ENCODE results near the gene CNOT6.

The CNOT6 gene

DNA sequence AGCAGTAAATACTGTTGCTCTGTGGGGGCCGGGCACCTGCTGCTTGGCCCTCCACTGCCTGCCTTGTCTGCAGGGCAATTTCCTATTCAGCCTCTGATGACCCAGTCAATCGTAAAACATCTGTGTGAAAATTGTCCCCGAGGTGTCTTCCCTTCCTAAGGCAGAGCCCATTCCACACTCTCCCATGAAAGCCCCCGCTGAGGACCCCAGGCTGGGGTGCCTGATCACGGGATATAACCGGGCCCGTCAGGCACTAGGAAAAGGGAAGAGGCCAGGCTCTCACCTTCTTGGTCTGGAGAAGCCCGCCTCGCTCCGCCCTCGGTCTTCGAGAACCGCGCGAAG is 124.3 kb downstream of the CNOT6 start:
- peaks cover 3% of the 10 kb centered on the region for H3K27me3 Mint-ChIP-seq (ENCODE audit: low read depth)
- no peaks in the 10 kb centered on the region for H3K4me1 Mint-ChIP-seq (ENCODE audit: low read depth)
- no peaks in the 10 kb centered on the region for H3K36me3 Mint-ChIP-seq (ENCODE audit: low read depth)
- peak overlapping the region; percentile 36 for H3K27ac Mint-ChIP-seq
- H3K4me3 Mint-ChIP-seq: peak overlapping the region; percentile 7
- no peaks in the 10 kb centered on the region for H3K9me3 Mint-ChIP-seq

DNA sequence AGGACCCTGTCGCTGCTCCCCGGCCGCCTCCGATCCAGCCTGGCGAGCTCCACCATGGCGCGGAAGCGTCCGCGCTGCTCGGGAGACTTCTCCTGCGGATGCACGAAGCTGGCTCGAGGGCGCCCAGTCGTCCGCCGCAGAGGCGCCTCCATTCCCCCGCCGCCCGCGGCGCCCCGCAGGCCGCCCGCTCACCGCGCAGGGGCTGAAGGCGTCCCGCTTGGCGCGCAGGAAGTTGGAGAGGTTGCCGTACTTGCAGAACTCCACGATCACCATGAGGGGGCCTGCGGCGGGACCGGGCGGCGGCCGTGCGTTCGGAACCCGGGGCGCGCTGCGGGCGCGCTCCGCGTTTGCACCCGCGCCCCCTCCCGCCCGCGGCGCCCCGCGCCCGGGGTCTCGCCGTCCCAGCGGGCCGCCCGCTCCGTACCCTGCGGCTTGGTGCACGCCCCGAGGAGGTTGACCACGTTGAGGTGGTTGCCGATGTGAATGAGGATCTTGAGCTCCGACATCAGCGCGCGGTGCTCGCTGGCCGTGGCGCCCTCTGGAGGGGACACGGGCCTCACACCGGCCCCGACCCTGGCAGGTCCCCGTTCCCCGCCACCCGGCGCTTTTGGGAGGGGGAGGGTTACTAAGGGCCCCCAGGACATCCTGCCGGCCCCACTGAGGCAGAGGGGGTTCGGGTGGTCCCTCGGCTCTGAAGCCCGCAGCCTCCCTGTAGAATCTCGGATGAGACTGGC is 124.8 kb downstream of the CNOT6 start:
- H3K4me3 Mint-ChIP-seq: peak overlapping the region; percentile 7
- H3K27me3 Mint-ChIP-seq (ENCODE audit: low read depth): peaks cover 3% of the 10 kb centered on the region
- H3K4me1 Mint-ChIP-seq (ENCODE audit: low read depth): no peaks in the 10 kb centered on the region
- H3K27ac Mint-ChIP-seq: no peak overlapping the region
- H3K9me3 Mint-ChIP-seq: no peaks in the 10 kb centered on the region
- no peaks in the 10 kb centered on the region for H3K36me3 Mint-ChIP-seq (ENCODE audit: low read depth)

DNA sequence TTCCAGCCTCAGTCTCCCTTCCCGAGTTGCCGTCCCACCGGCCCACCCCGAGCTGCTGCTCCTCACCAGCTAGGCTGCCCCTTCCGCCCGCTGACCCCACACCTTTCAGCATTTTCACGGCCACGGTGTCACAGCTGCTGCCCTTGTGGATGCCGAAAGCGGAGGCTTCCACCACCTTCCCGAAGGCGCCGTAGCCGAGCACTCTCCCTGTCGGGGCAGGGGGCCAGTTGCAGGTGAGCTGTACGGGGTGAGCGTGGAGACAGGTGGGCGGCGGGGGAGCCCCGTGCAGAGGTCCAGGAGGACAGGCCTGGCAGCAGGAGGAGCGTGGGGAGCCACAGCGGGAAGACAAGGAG is 125.4 kb downstream of the CNOT6 start:
- H3K36me3 Mint-ChIP-seq (ENCODE audit: low read depth): no peaks in the 10 kb centered on the region
- H3K27me3 Mint-ChIP-seq (ENCODE audit: low read depth): peaks cover 3% of the 10 kb centered on the region
- no peak overlapping the region for H3K4me3 Mint-ChIP-seq
- H3K9me3 Mint-ChIP-seq: no peaks in the 10 kb centered on the region
- no peak overlapping the region for H3K27ac Mint-ChIP-seq
- no peaks in the 10 kb centered on the region for H3K4me1 Mint-ChIP-seq (ENCODE audit: low read depth)

DNA sequence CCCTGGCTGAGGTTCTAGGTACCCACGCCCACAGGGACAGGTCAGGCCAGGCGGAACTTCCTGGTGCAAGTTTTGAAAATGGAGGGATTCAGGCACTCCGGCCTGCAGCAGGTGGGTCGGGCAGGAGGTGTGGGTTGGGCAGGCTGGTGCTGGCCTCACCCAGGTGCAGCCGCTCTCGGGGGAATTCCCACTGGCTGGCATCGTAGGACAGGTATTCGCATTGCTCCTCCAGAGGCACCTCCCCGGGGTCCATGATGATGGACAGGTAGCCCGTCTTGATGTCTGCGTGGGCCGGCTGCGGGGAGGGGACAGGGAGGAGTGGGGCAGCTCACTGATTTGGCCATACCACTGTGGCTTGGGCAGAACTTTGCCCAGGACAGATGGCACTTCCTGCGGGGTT is 125.8 kb downstream of the CNOT6 start:
- no peaks in the 10 kb centered on the region for H3K4me1 Mint-ChIP-seq (ENCODE audit: low read depth)
- H3K4me3 Mint-ChIP-seq: no peak overlapping the region
- no peak overlapping the region for H3K27ac Mint-ChIP-seq
- H3K36me3 Mint-ChIP-seq (ENCODE audit: low read depth): no peaks in the 10 kb centered on the region
- no peaks in the 10 kb centered on the region for H3K9me3 Mint-ChIP-seq
- H3K27me3 Mint-ChIP-seq (ENCODE audit: low read depth): peaks cover 3% of the 10 kb centered on the region

- H3K9me3 Mint-ChIP-seq: no peaks in the 10 kb centered on the region
- no peak overlapping the region for H3K4me3 Mint-ChIP-seq
- no peaks in the 10 kb centered on the region for H3K36me3 Mint-ChIP-seq (ENCODE audit: low read depth)
- peaks cover 3% of the 10 kb centered on the region for H3K27me3 Mint-ChIP-seq (ENCODE audit: low read depth)
- no peak overlapping the region for H3K27ac Mint-ChIP-seq
- H3K4me1 Mint-ChIP-seq (ENCODE audit: low read depth): no peaks in the 10 kb centered on the region
Measured at GRCh38 chr5:180621311-180621710, 127.1 kb downstream of the CNOT6 start.

GRCh38 chr5:180622910-180623309 is 128.7 kb downstream of the CNOT6 start:
- no peak overlapping the region for H3K4me3 Mint-ChIP-seq
- H3K27ac Mint-ChIP-seq: no peak overlapping the region
- no peaks in the 10 kb centered on the region for H3K4me1 Mint-ChIP-seq (ENCODE audit: low read depth)

DNA sequence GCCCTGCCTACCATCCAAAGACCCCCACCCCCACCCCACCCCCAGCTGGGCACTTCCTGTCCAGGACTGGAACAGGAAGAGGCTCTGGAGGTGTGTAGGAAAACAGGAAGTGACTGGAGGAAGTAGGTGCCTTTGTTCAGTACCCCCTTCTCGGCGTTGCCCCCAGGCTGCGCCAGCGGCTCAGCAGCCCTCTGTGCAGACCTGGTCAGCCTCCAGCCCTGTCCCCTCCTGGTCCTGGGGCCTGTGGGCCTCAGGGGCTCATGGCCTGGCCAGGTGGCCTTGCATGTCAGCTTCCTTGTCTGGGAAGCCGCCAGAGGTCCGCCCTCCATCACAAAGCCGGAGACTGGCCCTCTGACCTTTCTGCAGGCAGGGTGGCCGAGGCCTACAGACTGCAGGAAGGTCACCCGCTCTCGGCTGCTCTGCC is 129.2 kb downstream of the CNOT6 start:
- Mint-ChIP-seq H3K9me3 (no peaks in the 10 kb centered on the region), H3K4me1 (ENCODE audit: low read depth) (no peaks in the 10 kb centered on the region), H3K4me3 (no peak overlapping the region), H3K27ac (no peak overlapping the region), H3K36me3 (ENCODE audit: low read depth) (no peaks in the 10 kb centered on the region), H3K27me3 (ENCODE audit: low read depth) (peaks cover 1% of the 10 kb centered on the region)

More at GRCh38 chr5:180622910-180623309, 128.7 kb downstream of the CNOT6 start:
- Mint-ChIP-seq H3K36me3 (ENCODE audit: low read depth) (no peaks in the 10 kb centered on the region), H3K9me3 (no peaks in the 10 kb centered on the region), H3K27me3 (ENCODE audit: low read depth) (peaks cover 3% of the 10 kb centered on the region)

DNA sequence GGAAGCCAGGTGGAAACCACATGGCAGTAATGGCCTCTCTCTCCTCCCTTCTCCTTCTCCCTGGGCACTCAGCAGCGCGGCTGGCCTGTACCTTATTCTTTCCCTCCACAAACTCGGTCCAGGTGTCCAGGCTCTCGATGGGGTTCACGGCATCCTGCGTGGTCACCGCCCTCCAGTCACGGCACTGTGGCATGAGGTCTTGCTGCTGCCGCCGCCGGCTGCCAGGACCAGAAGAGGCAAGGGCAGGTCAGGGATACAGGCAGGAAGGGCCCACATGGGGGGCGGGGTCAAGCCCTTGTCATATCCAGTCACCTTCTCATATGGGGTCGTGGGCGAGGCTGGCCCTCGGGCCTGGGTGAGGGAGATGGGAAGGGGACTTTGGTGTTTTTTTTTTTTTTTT is 129.7 kb downstream of the CNOT6 start:
- no peak overlapping the region for H3K4me3 Mint-ChIP-seq
- no peaks in the 10 kb centered on the region for H3K9me3 Mint-ChIP-seq
- no peaks in the 10 kb centered on the region for H3K4me1 Mint-ChIP-seq (ENCODE audit: low read depth)
- no peak overlapping the region for H3K27ac Mint-ChIP-seq
- H3K36me3 Mint-ChIP-seq (ENCODE audit: low read depth): no peaks in the 10 kb centered on the region
- no peaks in the 10 kb centered on the region for H3K27me3 Mint-ChIP-seq (ENCODE audit: low read depth)

GRCh38 chr5:180624587-180624986 is 130.4 kb downstream of the CNOT6 start:
- Mint-ChIP-seq H3K9me3 (no peaks in the 10 kb centered on the region), H3K4me3 (no peak overlapping the region), H3K36me3 (ENCODE audit: low read depth) (no peaks in the 10 kb centered on the region), H3K4me1 (ENCODE audit: low read depth) (no peaks in the 10 kb centered on the region), H3K27ac (no peak overlapping the region), H3K27me3 (ENCODE audit: low read depth) (no peaks in the 10 kb centered on the region)

DNA sequence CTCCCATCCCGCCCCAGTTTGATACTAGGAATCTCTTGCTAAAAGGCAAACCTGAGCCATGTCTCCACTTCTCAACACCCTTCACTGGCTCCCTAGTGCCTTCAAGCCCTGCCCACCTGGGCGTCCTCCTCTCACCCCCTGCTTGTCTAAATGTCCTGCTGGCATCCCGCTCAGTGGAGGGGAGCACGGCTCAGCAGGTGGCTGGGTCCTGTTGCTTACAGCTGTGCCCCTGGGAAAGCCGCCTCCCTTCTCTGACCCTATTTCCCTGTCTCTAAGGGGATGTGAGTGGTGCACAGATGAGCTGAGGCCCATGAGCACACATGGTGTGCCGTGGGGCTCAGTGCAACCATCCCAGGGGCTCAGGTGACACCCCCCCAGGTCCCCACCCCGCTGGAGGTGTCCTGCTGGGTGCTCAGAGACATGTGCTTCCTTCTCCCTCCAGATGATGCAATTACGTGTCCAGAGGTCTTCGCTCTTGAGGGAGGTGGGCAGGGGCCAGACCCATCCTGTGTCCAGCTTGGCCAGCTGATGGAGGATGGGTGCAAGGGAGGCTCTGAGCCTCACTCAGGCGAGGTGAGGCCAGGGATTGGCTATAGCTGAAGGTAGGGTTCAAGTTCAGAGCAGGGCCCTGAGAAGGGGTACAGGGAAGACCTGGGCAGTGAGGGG is 131.1 kb downstream of the CNOT6 start:
- Mint-ChIP-seq H3K9me3 (no peaks in the 10 kb centered on the region), H3K4me3 (no peak overlapping the region), H3K27ac (no peak overlapping the region), H3K27me3 (ENCODE audit: low read depth) (no peaks in the 10 kb centered on the region), H3K36me3 (ENCODE audit: low read depth) (no peaks in the 10 kb centered on the region), H3K4me1 (ENCODE audit: low read depth) (no peaks in the 10 kb centered on the region)

GRCh38 chr5:180625791-180626660 is 131.8 kb downstream of the CNOT6 start:
- H3K4me1 Mint-ChIP-seq (ENCODE audit: low read depth): no peaks in the 10 kb centered on the region
- no peak overlapping the region for H3K4me3 Mint-ChIP-seq

GRCh38 chr5:180626661-180627385 is 132.6 kb downstream of the CNOT6 start:
- no peaks in the 10 kb centered on the region for H3K27me3 Mint-ChIP-seq (ENCODE audit: low read depth)
- H3K36me3 Mint-ChIP-seq (ENCODE audit: low read depth): no peaks in the 10 kb centered on the region
- H3K4me1 Mint-ChIP-seq (ENCODE audit: low read depth): no peaks in the 10 kb centered on the region
- H3K9me3 Mint-ChIP-seq: no peaks in the 10 kb centered on the region
- H3K27ac Mint-ChIP-seq: no peak overlapping the region
- no peak overlapping the region for H3K4me3 Mint-ChIP-seq

More at GRCh38 chr5:180625791-180626660, 131.8 kb downstream of the CNOT6 start:
- no peak overlapping the region for H3K27ac Mint-ChIP-seq
- no peaks in the 10 kb centered on the region for H3K36me3 Mint-ChIP-seq (ENCODE audit: low read depth)
- no peaks in the 10 kb centered on the region for H3K27me3 Mint-ChIP-seq (ENCODE audit: low read depth)
- H3K9me3 Mint-ChIP-seq: no peaks in the 10 kb centered on the region

DNA sequence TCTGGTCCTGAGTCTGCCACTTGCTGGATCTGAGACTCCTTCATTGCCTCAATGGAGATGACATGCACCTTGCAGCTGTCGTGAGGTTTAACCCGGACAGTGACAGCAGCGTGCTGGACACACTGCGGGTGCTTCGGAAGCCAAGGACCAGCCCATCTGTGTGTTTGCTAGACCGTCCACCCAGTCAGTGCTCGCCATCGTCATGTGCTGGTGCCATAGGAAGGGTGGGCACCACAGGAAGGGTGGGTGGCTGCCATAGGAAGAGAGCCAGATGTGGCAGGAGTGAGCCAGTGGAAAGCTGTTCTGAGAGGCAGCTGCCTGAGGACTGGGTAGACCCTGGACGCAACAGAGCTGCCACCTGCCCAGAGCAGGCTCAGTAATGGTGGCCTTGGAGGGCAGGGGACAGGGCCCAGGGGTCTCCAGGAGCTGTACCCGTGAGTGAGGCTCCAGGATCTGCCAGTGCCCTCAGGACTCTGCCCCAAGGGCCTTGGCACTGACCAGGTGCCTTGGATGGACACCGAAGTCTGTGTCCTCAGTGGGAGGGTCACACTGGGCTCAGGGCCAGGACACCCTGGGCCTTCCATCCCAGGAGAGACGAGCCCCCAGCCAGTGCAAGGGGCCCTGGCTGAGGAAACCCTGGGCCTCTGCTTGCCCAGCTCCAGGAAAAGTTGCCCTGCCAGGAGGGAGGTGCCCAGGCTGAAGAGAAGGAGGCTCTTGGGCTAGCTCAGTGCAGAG is 133.4 kb downstream of the CNOT6 start:
- H3K27ac Mint-ChIP-seq: no peak overlapping the region
- no peaks in the 10 kb centered on the region for H3K36me3 Mint-ChIP-seq (ENCODE audit: low read depth)

More for the DNA sequence above, 133.4 kb downstream of the CNOT6 start:
- Mint-ChIP-seq H3K4me3 (no peak overlapping the region), H3K27me3 (ENCODE audit: low read depth) (no peaks in the 10 kb centered on the region), H3K4me1 (ENCODE audit: low read depth) (no peaks in the 10 kb centered on the region), H3K9me3 (no peaks in the 10 kb centered on the region)

Data from T-helper 1 cell treated with Interleukin-12 subunit alpha and Interleukin-12 subunit beta and Interleukin-4 antibody, amounts not matched to agents 30 μg/mL and 1 μg/mL, for 36 hours (primary cell).